Endothelial cell of umbilical vein (primary cell): ENCODE results near the gene PANX1. TPM values are rescaled to one million over a fixed set of nuclear protein-coding genes. Genes with fewer than 3 reads are reported as not detected.

ENCODE experiments used
- BruUV-seq: library from RNA; stranded (reverse); fragments of 400-500 nt; replicated peaks from 2 replicates; lab custom pipeline; 2021; lab: Mats Ljungman, UMichigan
- CTCF ChIA-PET: fragments of 300-600, 350-600 bp; sonication (Branson Sonifier 250); formaldehyde crosslinking; loops from one replicate; lab custom pipeline; 2021; ENCODE audit warnings: antibody characterized with exemption, inconsistent platforms; lab: Charles Lee
- POLR2A ChIA-PET: fragments of 300-600, 350-600 bp; sonication (Branson Sonifier 250); formaldehyde crosslinking; loops from one replicate; lab custom pipeline; 2021; ENCODE audit warnings: antibody characterized with exemption, inconsistent platforms; lab: Charles Lee
- DNase-seq: peaks from one replicate; pipeline ENCODE4 v3.0.0-alpha.2; 2011; ENCODE audit warnings: low read depth, low spot score
- FAIRE-seq: peaks from 2 replicates; lab custom pipeline; 2011; peaks lifted over from hg19 to GRCh38; lab: Jason Lieb, UNC
- H2AFZ ChIP-seq: 2 replicates; pipeline ENCODE4 v1.6.0; 2012; ENCODE audit warnings: low read depth, low read length, control low read depth, inconsistent platforms
- H3K27ac ChIP-seq: 2 replicates; pipeline ENCODE4 v1.5.1; 2011; ENCODE audit warnings: low read depth, mild to moderate bottlenecking, control low read depth, low read length, moderate library complexity; ENCODE audit not compliant: insufficient read depth
- H3K27me3 ChIP-seq, 2 experiments: 2 replicates each; pipeline versions ENCODE4 v1.6.0 to v1.6.1; 2011; ENCODE audit warnings: low read length in 2 of 2, mixed read lengths in 1 of 2; ENCODE audit not compliant: control insufficient read depth in 2 of 2, insufficient read depth in 2 of 2
- H3K36me3 ChIP-seq, 2 experiments: 2 replicates in 1 of 2; 3 replicates in 1 of 2; pipeline ENCODE4 v1.5.1; 2011; ENCODE audit warnings: low read length in 2 of 2, mild to moderate bottlenecking in 1 of 2, moderate library complexity in 1 of 2; ENCODE audit not compliant: control insufficient read depth in 2 of 2, insufficient read depth in 2 of 2; ENCODE audit errors: extremely low read depth in 1 of 2
- H3K4me1 ChIP-seq: 3 replicates; pipeline ENCODE4 v1.5.1; 2011; ENCODE audit warnings: mild to moderate bottlenecking, low read length; ENCODE audit not compliant: control insufficient read depth, insufficient read depth; ENCODE audit errors: extremely low read depth
- H3K4me2 ChIP-seq: 2 replicates; pipeline ENCODE4 v1.6.1; 2011; ENCODE audit warnings: low read length, control low read depth, mixed read lengths; ENCODE audit not compliant: insufficient read depth
- H3K4me3 ChIP-seq, 3 experiments: fragments of 200-600 bp in 1 of 3; sonication (generic), shearing (Covaris generic) in 1 of 3; replicated peaks in 1 of 3; 2 replicates each; pipeline ENCODE4 v1.5.1; 2011 to 2016; ENCODE audit warnings: control low read depth in 3 of 3, low read length in 3 of 3, mild to moderate bottlenecking in 2 of 3, inconsistent platforms in 1 of 3, low read depth in 1 of 3, moderate library complexity in 1 of 3; ENCODE audit not compliant: insufficient read depth in 1 of 3
- H3K79me2 ChIP-seq: 2 replicates; pipeline ENCODE4 v1.6.0; 2012; ENCODE audit warnings: low read length, inconsistent platforms; ENCODE audit not compliant: control insufficient read depth, insufficient read depth
- H3K9ac ChIP-seq: replicated peaks from 2 replicates; pipeline ENCODE3; 2011; ENCODE audit warnings: low read length, control low read depth; ENCODE audit not compliant: insufficient read depth; ENCODE audit errors: extremely low read depth
- H3K9me1 ChIP-seq: replicated peaks from 3 replicates; pipeline ENCODE4 v1.6.0; 2011; ENCODE audit warnings: mild to moderate bottlenecking, low read length; ENCODE audit not compliant: control insufficient read depth, insufficient read depth; ENCODE audit errors: extremely low read depth
- H3K9me3 ChIP-seq: replicated peaks from 2 replicates; pipeline ENCODE4 v1.5.1; 2012; ENCODE audit warnings: low read length, inconsistent platforms; ENCODE audit not compliant: control insufficient read depth, insufficient read depth
- H4K20me1 ChIP-seq: replicated peaks from 2 replicates; pipeline ENCODE3; 2011; ENCODE audit warnings: mild to moderate bottlenecking, low read length; ENCODE audit not compliant: control insufficient read depth, insufficient read depth; ENCODE audit errors: extremely low read depth
- EZH2 ChIP-seq: IDR thresholded peaks from 2 replicates; pipeline ENCODE4 v1.6.1; 2012; ENCODE audit warnings: borderline replicate concordance, low read depth, mild to moderate bottlenecking, moderate library complexity, low read length, inconsistent platforms; ENCODE audit not compliant: severe bottlenecking
- FOS ChIP-seq: IDR thresholded peaks from 2 replicates; pipeline ENCODE4 v1.6.1; 2011; ENCODE audit warnings: mild to moderate bottlenecking, low read length, moderate library complexity, borderline replicate concordance; ENCODE audit not compliant: insufficient read depth
- GATA2 ChIP-seq: IDR thresholded peaks from 2 replicates; pipeline ENCODE4 v1.7.0; 2011; ENCODE audit warnings: low read depth, mild to moderate bottlenecking, moderate library complexity, mixed read lengths, low read length; ENCODE audit not compliant: insufficient read length, insufficient read depth
- JUN ChIP-seq: IDR thresholded peaks from 2 replicates; pipeline ENCODE4 v1.6.1; 2011; ENCODE audit warnings: borderline replicate concordance, low read depth; ENCODE audit not compliant: insufficient read length, insufficient read depth
- MYC ChIP-seq: IDR thresholded peaks from one replicate; pipeline ENCODE4 v1.6.1; 2011; ENCODE audit warnings: mild to moderate bottlenecking, low read depth, low read length
- POLR2A ChIP-seq: IDR thresholded peaks from 2 replicates; pipeline ENCODE4 v1.6.1; 2012; ENCODE audit warnings: low read depth, mild to moderate bottlenecking, control low read depth, low read length
- POLR2AphosphoS5 ChIP-seq: IDR thresholded peaks from 2 replicates; pipeline ENCODE4 v1.6.1; 2012; ENCODE audit warnings: low read depth, mild to moderate bottlenecking, control low read depth, low read length, moderate library complexity; ENCODE audit not compliant: insufficient read depth
- dilution Hi-C: fragments of 300-500 bp; cut with MboI; formaldehyde crosslinking; loops from one replicate; pipeline ENCODE4 v1.15.0; 2019; ENCODE audit warnings: low sequenced_read_pairs; ENCODE audit not compliant: extremely low pct_ligation_motif_present
- intact Hi-C: fragments of 100-400 bp; cut with micrococcal nuclease; formaldehyde crosslinking; loops from one replicate; pipeline ENCODE4 v1.10.0; 2022
- polyA plus RNA-seq, 4 experiments: library from polyadenylated mRNA; depleted of rRNA in 3 of 4; stranded (reverse) in 3 of 4; unstranded in 1 of 4; fragments of >200 nt; gene quantifications; 2 replicates each; pipeline versions ENCODE4 v1.2.1 to v1.2.3, GENCODE V29; 2011 to 2012; ENCODE audit warnings: missing spikeins in 1 of 4
- total RNA-seq: library from RNA; stranded (reverse); gene quantifications from 2 replicates; pipeline ENCODE4 v1.2.3, GENCODE V29; 2021
- TF ChIP-seq, protein P1 (sequence below), 2 donors: IDR thresholded peaks; 1 replicate in 1 of 2; 2 replicates in 1 of 2; pipeline ENCODE4 v1.5.1; 2011; ENCODE audit warnings: low read length in 2 of 2, mild to moderate bottlenecking in 2 of 2, moderate library complexity in 2 of 2, control low read depth in 1 of 2, inconsistent platforms in 1 of 2, low read depth in 1 of 2; ENCODE audit not compliant: insufficient read depth in 1 of 2; ENCODE audit errors: extremely low read depth in 1 of 2
- TF ChIP-seq, protein P2 (sequence below): IDR thresholded peaks from 2 replicates; pipeline ENCODE4 v1.6.1; 2011; ENCODE audit not compliant: insufficient read depth, insufficient read length

The PANX1 gene
- total and polyA plus RNA-seq, 2 donors (not counting 3 experiments of a cell fraction or from before 2014, with no cell fraction given): 9.5 to 20.9 TPM

DNA sequence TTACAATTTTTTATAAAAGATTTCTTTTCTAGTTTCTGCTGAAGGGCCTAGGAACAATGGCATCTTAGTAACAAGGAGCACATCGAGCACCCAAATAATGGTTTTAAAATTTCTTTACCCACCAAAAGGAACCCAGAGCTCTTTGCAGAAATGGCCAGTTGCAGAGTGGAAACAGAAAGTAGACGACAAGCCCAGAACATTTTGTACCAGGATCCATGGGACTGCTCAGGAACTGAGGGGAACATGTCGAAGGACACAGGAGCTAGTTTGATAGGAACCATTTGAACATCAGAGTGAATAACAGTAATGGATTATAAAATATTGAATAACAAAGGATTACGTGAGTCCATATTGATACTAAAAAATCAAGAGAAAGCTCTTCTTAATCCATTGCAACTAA, 17.3 kb downstream of the PANX1 start:
- H3K27me3 ChIP-seq: no peaks in the 10 kb centered on the region
- intact Hi-C loops: loop anchor here (5.0 kb wide), 1 partner anchor 604 kb away; the partner anchor contains the start of gene SMCO4
- H3K27ac ChIP-seq: no peak overlapping the region
- ChIA-PET POLR2A (no interaction called here), CTCF (interaction anchor here (1.5 kb wide), 1 partner anchor 14 kb away, joined by 3 read pairs; no protein-coding TSS in a partner anchor)
- no peaks in the 10 kb centered on the region for H3K36me3 ChIP-seq
- no peaks in the 10 kb centered on the region for H3K9me1 ChIP-seq
- peaks cover 43% of the 10 kb centered on the region for H3K4me1 ChIP-seq
- no peak overlapping the region for H3K4me3 ChIP-seq
- no peaks in the 10 kb centered on the region for H3K9me3 ChIP-seq
- no peaks in the 10 kb centered on the region for H4K20me1 ChIP-seq
- TF ChIP-seq, protein P1, sequence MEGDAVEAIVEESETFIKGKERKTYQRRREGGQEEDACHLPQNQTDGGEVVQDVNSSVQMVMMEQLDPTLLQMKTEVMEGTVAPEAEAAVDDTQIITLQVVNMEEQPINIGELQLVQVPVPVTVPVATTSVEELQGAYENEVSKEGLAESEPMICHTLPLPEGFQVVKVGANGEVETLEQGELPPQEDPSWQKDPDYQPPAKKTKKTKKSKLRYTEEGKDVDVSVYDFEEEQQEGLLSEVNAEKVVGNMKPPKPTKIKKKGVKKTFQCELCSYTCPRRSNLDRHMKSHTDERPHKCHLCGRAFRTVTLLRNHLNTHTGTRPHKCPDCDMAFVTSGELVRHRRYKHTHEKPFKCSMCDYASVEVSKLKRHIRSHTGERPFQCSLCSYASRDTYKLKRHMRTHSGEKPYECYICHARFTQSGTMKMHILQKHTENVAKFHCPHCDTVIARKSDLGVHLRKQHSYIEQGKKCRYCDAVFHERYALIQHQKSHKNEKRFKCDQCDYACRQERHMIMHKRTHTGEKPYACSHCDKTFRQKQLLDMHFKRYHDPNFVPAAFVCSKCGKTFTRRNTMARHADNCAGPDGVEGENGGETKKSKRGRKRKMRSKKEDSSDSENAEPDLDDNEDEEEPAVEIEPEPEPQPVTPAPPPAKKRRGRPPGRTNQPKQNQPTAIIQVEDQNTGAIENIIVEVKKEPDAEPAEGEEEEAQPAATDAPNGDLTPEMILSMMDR (IDR thresholded peaks at IDR 0.05; ENCODE audit: extremely low read depth in 1 of 2, insufficient read depth in 1 of 2, low read depth in 1 of 2, low read length in 2 of 2): no peak
- TF ChIP-seq EZH2 (no peak), FOS (no peak), POLR2A (no peak), GATA2 (no peak), MYC (no peak), JUN (no peak), POLR2AphosphoS5 (no peak)
- TF ChIP-seq, protein P2, sequence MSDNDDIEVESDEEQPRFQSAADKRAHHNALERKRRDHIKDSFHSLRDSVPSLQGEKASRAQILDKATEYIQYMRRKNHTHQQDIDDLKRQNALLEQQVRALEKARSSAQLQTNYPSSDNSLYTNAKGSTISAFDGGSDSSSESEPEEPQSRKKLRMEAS: no peak
- DNase-seq (no peak), FAIRE-seq (no peak)
- no peak overlapping the region for H2AFZ ChIP-seq
- no peak overlapping the region for H3K9ac ChIP-seq
- dilution Hi-C loops: no loop called here
- no TSS peak for BruUV-seq
- no peak overlapping the region for H3K4me2 ChIP-seq
- H3K79me2 ChIP-seq: peaks cover 68% of the 10 kb centered on the region
